Omental fat pad (tissue), 4 donors: Measurements from ENCODE around the gene SLC43A1. TPM values are rescaled to one million over a fixed set of nuclear protein-coding genes. Genes with fewer than 3 reads are reported as not detected.

ENCODE experiments used
- ATAC-seq: fragments of 150-250 bp; one replicate; pipeline ENCODE4 v1.9.1; 2016; ENCODE audit warnings: mild to moderate bottlenecking, moderate library complexity; ENCODE audit not compliant: low FRiP score
- DNase-seq: peaks from one replicate; pipeline ENCODE4 v3.0.0-alpha.2; 2019; ENCODE audit warnings: low spot score
- CTCF ChIP-seq, 3 donors: fragments of 450-650 bp; IDR thresholded peaks; one replicate each; pipeline ENCODE4 v1.5.1; 2016 to 2017; ENCODE audit warnings: antibody characterized with exemption in 3 of 3, mild to moderate bottlenecking in 3 of 3, moderate library complexity in 2 of 3
- total RNA-seq, 4 donors: library from RNA; depleted of rRNA; stranded (reverse); fragments of >200 nt; gene quantifications; one replicate each; pipeline ENCODE4 v1.1.0, GENCODE V29; 2016

Gene SLC43A1
- total RNA-seq, 4 donors from 2014 or later: 11.5 to 40.4 (median 16.5) TPM

- DNase-seq: no peak
- no peak for TF ChIP-seq CTCF (IDR thresholded peaks at IDR 0.05)
- ATAC-seq: no peak
Measured at GRCh38 chr11:57551941-57552340, 36.4 kb upstream of the SLC43A1 start.

- no peak for DNase-seq
- no peak for ATAC-seq
- no peak for TF ChIP-seq CTCF (IDR thresholded peaks at IDR 0.05)
Measured at GRCh38 chr11:57549983-57550382, 34.5 kb upstream of the SLC43A1 start.

GRCh38 chr11:57547854-57548377 lies 32.4 kb upstream of the SLC43A1 start:
- no peak for TF ChIP-seq CTCF (IDR thresholded peaks at IDR 0.05)
- DNase-seq: no peak
- peak; percentile 11 for ATAC-seq

GRCh38 chr11:57546869-57547475 lies 31.5 kb upstream of the SLC43A1 start:
- DNase-seq (no peak), ATAC-seq (peak; percentile 8)
- no peak for TF ChIP-seq CTCF (IDR thresholded peaks at IDR 0.05)

- ATAC-seq (no peak), DNase-seq (no peak)
- no peak for TF ChIP-seq CTCF (IDR thresholded peaks at IDR 0.05)
Measured at GRCh38 chr11:57546451-57546850, 30.9 kb upstream of the SLC43A1 start.

- no peak for ATAC-seq
- TF ChIP-seq CTCF (IDR thresholded peaks at IDR 0.05): no peak
- DNase-seq: no peak
Measured at GRCh38 chr11:57545883-57546282, 30.4 kb upstream of the SLC43A1 start.

GRCh38 chr11:57544566-57544965 lies 29.1 kb upstream of the SLC43A1 start:
- DNase-seq (no peak), ATAC-seq (no peak)
- no peak for TF ChIP-seq CTCF (IDR thresholded peaks at IDR 0.05)
